ENCODE measurements around the gene KCTD14. TPM values are rescaled to one million over a fixed set of nuclear protein-coding genes. Genes with fewer than 3 reads are reported as not detected.

The KCTD14 gene
- total and polyA plus RNA-seq, 2 of the 8 experiments (the other 6 are each of a cell fraction or from before 2014, with no cell fraction given), result 21.6 to 24.9 TPM

DNA sequence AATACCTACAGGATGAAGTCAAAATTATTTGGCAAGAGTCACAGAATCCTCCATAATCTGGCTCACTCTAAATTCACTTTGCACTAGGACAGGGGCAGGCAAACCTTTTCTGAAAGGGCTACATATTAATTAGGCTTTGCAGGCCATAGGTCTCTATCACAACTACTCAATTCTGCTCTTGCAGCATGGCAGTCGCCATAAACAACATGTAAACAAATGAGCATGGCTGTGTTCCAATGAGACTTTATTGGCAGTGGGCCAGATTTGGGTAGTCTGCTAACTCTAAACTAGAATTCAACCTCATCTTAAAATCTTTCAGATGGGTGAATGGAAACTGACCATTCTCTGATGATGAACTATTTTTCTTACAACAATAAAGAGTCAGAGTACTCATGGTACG lies 46.4 kb upstream of the KCTD14 start:
- H3K4me1 ChIP-seq (replicated peaks in 1 of 4; ENCODE audit: control insufficient read depth in 3 of 4, insufficient read depth in 4 of 4, low read length in 3 of 4), result no peaks in the 10 kb centered on the region
- H3K9ac ChIP-seq (replicated peaks in 1 of 4; ENCODE audit: extremely low read depth in 1 of 4, low read depth in 3 of 4, low read length in 3 of 4), result no peak overlapping the region
- H4K8ac ChIP-seq (ENCODE audit: extremely low read depth, insufficient read depth, low read length), result no peak overlapping the region
- H2AK5ac ChIP-seq (ENCODE audit: low read depth, low read length), result no peak overlapping the region
- H2AFZ ChIP-seq (ENCODE audit: low read length), result no peak overlapping the region
- no peaks in the 10 kb centered on the region for H3K27me3 ChIP-seq (replicated peaks in 1 of 4; ENCODE audit: control insufficient read depth in 3 of 4, extremely low read depth in 1 of 4, insufficient read depth in 3 of 4, low read length in 3 of 4)
- no peak overlapping the region for H2BK20ac ChIP-seq (ENCODE audit: low read length)
- no peak overlapping the region for H2BK120ac ChIP-seq (replicated peaks; ENCODE audit: low read depth, low read length)
- ChIA-PET POLR2A (ENCODE audit: partially characterized antibody) (interaction anchor here (1.0 to 2.4 kb wide), 2 partner anchors 9 to 33 kb away, joined by 3 to 18 read pairs; partner anchors contain the start of gene NDUFC2), CTCF (ENCODE audit: partially characterized antibody) (interaction anchor here (0.6 to 2.2 kb wide), 4 partner anchors 10 to 25 kb away, joined by 3 to 7 read pairs (median 3); partner anchors contain the start of gene NDUFC2)
- H2BK12ac ChIP-seq (ENCODE audit: low read depth, low read length), result no peak overlapping the region
- no peak overlapping the region for H3K4me3 ChIP-seq (ENCODE audit: extremely low read depth in 1 of 4, insufficient read depth in 2 of 4, low read depth in 3 of 4, low read length in 4 of 4)
- H3K4me2 ChIP-seq (ENCODE audit: insufficient read depth in 1 of 2, low read depth in 2 of 2, low read length in 2 of 2), result no peak overlapping the region
- FAIRE-seq, result no peak
- H3K23ac ChIP-seq (ENCODE audit: insufficient read length), result no peak overlapping the region
- no peak overlapping the region for H3K4ac ChIP-seq (replicated peaks; ENCODE audit: insufficient read length, low read depth, low read length)
- no peak overlapping the region for H3K18ac ChIP-seq (ENCODE audit: extremely low read depth, low read length)
- WGBS, 2 experiments (ENCODE audit: extremely low coverage in 1 of 2, insufficient coverage in 1 of 2, insufficient read length in 1 of 2, insufficient replicate concordance in 2 of 2, low coverage in 1 of 2, low lambda C conversion rate in 2 of 2, missing lambda C conversion rate in 1 of 2), result 88% methylated on average over 2 of the region's 2 CpGs; no CpG with 5 or more reads in 1 of the 2 experiments
- H3K36me3 ChIP-seq (ENCODE audit: control insufficient read depth in 2 of 4, insufficient read depth in 4 of 4, low read length in 3 of 4), result peaks cover 0 to 39% (median 14%) of the 10 kb centered on the region in 4 experiments; a peak in 6 of 8 replicates
- H3K23me2 ChIP-seq (ENCODE audit: low read depth, low read length), result no peaks in the 10 kb centered on the region
- H2BK15ac ChIP-seq (ENCODE audit: low read length), result no peak overlapping the region
- DNase-seq (ENCODE audit: low read depth in 1 of 2, low spot score in 2 of 2), result no peak
- H4K5ac ChIP-seq (ENCODE audit: insufficient read length, low read depth, low read length), result no peak overlapping the region
- H3K9me3 ChIP-seq (ENCODE audit: insufficient read depth in 2 of 2, low read depth in 1 of 2, low read length in 1 of 2), result no peaks in the 10 kb centered on the region
- peaks cover 0 to under 1% of the 10 kb centered on the region in 2 experiments; a peak in 2 of 4 replicates for H3K79me2 ChIP-seq (ENCODE audit: control insufficient read depth in 1 of 2, insufficient read depth in 2 of 2, low read length in 2 of 2)
- no peak overlapping the region for H2BK5ac ChIP-seq (ENCODE audit: low read depth, low read length)
- H3K14ac ChIP-seq (ENCODE audit: insufficient read length), result no peak overlapping the region
- no peak overlapping the region for H3K56ac ChIP-seq (replicated peaks; ENCODE audit: insufficient read length, low read depth, low read length)
- no peaks in the 10 kb centered on the region for H3K79me1 ChIP-seq (ENCODE audit: low read depth, low read length)
- H4K20me1 ChIP-seq (replicated peaks in 1 of 2; ENCODE audit: control insufficient read depth in 1 of 2, insufficient read depth in 2 of 2, low read length in 2 of 2), result peaks cover 0 to 3% of the 10 kb centered on the region in 2 experiments
- H4K91ac ChIP-seq (replicated peaks; ENCODE audit: insufficient read length, low read length), result no peak overlapping the region
- H3K27ac ChIP-seq (ENCODE audit: low read depth, low read length), result no peak overlapping the region
- TF ChIP-seq, protein P1, sequence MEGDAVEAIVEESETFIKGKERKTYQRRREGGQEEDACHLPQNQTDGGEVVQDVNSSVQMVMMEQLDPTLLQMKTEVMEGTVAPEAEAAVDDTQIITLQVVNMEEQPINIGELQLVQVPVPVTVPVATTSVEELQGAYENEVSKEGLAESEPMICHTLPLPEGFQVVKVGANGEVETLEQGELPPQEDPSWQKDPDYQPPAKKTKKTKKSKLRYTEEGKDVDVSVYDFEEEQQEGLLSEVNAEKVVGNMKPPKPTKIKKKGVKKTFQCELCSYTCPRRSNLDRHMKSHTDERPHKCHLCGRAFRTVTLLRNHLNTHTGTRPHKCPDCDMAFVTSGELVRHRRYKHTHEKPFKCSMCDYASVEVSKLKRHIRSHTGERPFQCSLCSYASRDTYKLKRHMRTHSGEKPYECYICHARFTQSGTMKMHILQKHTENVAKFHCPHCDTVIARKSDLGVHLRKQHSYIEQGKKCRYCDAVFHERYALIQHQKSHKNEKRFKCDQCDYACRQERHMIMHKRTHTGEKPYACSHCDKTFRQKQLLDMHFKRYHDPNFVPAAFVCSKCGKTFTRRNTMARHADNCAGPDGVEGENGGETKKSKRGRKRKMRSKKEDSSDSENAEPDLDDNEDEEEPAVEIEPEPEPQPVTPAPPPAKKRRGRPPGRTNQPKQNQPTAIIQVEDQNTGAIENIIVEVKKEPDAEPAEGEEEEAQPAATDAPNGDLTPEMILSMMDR (IDR thresholded peaks at IDR 0.05; ENCODE audit: control extremely low read depth in 1 of 3, insufficient read depth in 1 of 3, low read depth in 1 of 3, low read length in 3 of 3), result no peak
- TF ChIP-seq JUN (IDR thresholded peaks at IDR 0.05; ENCODE audit: low read depth, low read length) (no peak), HDAC2 (IDR thresholded peaks at IDR 0.05; ENCODE audit: borderline replicate concordance in 1 of 2, low read depth in 2 of 2, low read length in 2 of 2) (no peak), MAFK (IDR thresholded peaks at IDR 0.05; ENCODE audit: low read depth, low read length) (no peak), RXRA (IDR thresholded peaks at IDR 0.05; ENCODE audit: insufficient read depth, low read depth, low read length) (no peak), CTBP2 (IDR thresholded peaks at IDR 0.05; ENCODE audit: borderline replicate concordance, insufficient read depth, insufficient read length, low read length) (no peak), POLR2A (IDR thresholded peaks at IDR 0.05; ENCODE audit: control extremely low read depth in 1 of 2, low read depth in 2 of 2, low read length in 2 of 2) (no peak), NRF1 (IDR thresholded peaks at IDR 0.05; ENCODE audit: low read depth, low read length) (no peak), TBP (IDR thresholded peaks at IDR 0.05; ENCODE audit: low read depth, low read length) (no peak), CBX8 (IDR thresholded peaks at IDR 0.05; ENCODE audit: borderline replicate concordance, low read depth, low read length) (no peak), GABPA (IDR thresholded peaks at IDR 0.05; ENCODE audit: borderline replicate concordance, insufficient read depth, low read length) (no peak)
